ENCODE data around the gene CORO1C.

DNA sequence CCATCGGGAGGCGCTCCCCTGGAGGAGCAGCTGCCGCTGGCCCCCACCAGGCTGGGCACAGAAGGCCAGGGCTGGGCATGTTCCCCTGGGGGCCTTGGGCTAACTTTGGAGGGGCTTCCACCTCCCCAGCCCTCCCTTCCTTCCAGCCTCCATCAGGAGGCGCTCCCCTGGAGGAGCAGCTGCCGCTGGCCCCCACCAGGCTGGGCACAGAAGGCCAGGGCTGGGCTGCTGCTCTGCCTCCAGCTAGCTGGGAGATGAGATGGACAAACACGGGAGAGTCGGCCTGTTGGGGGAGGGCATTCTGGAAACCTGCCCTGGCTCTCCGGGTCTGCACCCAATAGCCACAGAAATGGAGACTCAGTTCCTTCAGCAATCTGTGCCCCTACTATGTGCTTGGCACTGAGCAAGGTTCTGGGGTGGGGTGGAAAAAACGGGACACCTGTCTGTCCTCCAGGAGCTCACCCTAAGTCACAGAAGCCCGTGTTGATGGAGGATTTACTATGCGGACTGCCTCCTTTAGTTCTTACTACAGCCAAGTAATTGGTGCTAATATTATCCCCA is 39.0 kb upstream of the CORO1C start:
- TF ChIP-seq, protein P1, sequence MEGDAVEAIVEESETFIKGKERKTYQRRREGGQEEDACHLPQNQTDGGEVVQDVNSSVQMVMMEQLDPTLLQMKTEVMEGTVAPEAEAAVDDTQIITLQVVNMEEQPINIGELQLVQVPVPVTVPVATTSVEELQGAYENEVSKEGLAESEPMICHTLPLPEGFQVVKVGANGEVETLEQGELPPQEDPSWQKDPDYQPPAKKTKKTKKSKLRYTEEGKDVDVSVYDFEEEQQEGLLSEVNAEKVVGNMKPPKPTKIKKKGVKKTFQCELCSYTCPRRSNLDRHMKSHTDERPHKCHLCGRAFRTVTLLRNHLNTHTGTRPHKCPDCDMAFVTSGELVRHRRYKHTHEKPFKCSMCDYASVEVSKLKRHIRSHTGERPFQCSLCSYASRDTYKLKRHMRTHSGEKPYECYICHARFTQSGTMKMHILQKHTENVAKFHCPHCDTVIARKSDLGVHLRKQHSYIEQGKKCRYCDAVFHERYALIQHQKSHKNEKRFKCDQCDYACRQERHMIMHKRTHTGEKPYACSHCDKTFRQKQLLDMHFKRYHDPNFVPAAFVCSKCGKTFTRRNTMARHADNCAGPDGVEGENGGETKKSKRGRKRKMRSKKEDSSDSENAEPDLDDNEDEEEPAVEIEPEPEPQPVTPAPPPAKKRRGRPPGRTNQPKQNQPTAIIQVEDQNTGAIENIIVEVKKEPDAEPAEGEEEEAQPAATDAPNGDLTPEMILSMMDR (IDR thresholded peaks at IDR 0.05) = peak; percentile 5
- TF ChIP-seq EZH2 (IDR thresholded peaks at IDR 0.05) = no peak
